H54 (cell line): ENCODE data around the gene TXNIP.

Experiments used
- DNase-seq: peaks from one replicate; pipeline ENCODE4 v3.0.0; 2011; ENCODE audit warnings: low spot score, mixed read lengths; ENCODE audit not compliant: insufficient read length
- FAIRE-seq: peaks from 3 replicates; lab custom pipeline; 2011; peaks lifted over from hg19 to GRCh38; lab: Jason Lieb, UNC
- POLR2A ChIP-seq: IDR thresholded peaks from 2 replicates; pipeline ENCODE4 v1.6.1; 2011; ENCODE audit warnings: low read depth, mild to moderate bottlenecking, low read length

TXNIP gene

DNA sequence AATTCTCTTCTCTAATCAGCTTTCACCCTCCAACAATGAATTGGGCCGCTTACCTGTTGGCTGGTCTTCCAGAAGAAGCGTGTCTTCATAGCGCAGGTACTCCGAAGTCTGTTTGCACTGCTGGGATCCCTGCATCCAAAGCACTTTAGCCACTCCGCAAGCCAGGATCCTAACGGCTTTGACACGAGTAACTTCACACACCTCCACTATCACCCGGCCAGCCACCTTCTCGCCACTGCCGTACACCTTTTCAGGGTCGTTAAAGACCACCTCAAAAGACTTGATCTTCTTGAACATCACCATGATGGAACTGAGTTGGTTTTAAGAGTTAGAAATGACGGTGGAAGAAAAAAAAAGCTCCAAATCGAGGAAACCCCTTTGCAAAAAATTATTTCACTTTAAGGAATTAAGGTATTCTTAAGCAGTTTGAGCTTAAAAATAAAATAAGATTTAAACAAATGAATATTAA is 381 bp downstream of the TXNIP start:
- DNase-seq (no peak), FAIRE-seq (no peak)
- TF ChIP-seq POLR2A = no peak

DNA sequence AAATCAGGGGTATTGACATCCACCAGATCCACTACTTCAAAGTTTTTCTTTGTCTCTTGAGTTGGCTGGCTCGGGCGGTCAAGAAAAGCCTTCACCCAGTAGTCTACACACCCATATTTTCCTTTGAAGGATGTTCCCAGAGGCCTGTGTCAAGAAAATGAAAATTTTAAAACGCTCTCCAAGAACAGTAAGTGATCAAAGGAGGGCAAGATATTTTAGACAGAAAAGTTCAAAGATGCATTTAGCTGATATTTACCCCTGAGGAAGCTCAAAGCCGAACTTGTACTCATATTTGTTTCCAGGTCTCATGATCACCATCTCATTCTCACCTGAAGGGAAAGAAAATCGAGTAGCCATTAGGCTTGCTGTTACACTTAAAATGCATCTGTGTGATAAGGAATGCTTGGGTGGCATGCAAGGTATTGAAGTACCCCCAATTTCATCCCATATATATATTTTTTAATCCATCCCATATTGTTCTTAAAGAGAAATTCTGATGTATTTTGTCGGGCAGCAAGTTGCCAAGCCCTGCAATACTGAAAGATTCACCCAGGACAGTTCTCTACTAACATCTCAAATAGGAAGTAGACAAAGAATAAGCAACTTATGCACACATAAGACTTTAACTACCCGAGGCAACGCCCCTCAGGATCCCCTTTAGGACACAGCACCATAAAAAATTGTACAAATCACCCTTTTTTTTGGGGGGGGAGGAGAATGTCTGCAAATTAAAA is 1.1 kb downstream of the TXNIP start:
- no peak for TF ChIP-seq POLR2A
- DNase-seq (no peak), FAIRE-seq (no peak)

DNA sequence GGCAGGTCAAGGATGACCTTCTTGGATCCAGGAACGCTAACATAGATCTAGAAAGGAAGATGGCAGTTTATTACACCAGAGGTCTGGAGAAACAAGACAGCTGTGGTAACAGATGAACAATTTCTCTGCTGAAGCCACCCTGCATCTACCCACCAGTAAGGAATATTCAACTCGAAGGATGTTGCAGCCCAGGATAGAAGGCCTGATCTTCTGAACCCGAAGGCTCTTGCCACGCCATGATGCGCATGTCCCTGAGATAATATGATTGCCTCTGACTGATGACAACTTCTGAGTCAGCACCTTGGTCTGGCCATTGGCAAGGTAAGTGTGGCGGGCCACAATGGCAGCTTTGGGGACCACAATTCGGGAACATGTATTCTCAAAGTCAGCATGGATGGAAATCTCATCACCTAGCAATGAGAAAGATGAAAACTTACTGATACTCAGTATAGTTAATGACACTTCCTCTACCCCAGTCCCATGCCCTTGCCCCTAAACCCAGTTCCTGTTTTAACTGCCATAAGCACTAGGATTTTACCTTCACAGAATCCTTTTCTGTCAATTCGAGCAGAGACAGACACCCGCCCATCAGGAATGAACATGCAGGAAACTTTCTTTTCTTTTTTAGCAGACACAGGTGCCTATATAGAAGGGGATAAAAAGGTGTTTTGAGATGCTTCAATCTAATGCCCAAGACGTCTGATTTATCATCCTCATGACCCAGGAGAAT is 1.8 kb downstream of the TXNIP start:
- FAIRE-seq (no peak), DNase-seq (no peak)
- no peak for TF ChIP-seq POLR2A

DNA sequence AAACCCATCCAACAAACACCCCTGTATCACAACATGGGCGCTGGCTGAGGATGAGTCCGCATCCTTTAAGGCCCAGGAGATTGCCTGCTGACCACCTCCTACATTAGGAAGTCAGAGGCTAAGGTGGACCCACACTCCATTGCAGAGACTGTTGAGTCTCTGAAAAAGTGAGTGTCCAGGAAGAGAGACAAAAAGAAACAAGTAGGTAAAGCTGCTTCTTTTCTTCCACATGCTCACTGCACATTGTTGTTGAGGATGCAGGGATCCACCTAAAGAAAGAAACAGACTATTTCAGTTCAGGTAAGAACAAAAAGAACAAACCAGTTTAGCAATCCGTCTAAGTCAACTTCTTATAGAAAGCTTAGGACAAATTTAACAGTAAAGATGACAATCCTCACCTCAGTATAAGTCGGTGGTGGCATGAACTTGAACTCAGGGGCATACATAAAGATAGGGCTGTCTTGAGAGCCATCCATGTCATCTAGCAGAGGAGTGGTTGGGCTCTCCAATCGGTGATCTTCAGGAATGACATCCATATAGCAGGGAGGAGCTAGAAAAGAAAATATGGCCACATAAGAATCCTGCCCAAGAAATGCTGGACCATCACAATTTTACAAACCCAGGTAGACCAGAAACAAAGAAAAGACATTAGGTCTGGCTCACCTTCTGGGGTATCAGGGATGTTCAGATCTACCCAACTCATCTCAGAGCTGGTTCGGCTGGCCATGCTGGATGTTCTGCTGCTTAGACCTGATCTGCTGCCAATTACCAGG is 2.6 kb downstream of the TXNIP start:
- FAIRE-seq (no peak), DNase-seq (no peak)
- no peak for TF ChIP-seq POLR2A

DNA sequence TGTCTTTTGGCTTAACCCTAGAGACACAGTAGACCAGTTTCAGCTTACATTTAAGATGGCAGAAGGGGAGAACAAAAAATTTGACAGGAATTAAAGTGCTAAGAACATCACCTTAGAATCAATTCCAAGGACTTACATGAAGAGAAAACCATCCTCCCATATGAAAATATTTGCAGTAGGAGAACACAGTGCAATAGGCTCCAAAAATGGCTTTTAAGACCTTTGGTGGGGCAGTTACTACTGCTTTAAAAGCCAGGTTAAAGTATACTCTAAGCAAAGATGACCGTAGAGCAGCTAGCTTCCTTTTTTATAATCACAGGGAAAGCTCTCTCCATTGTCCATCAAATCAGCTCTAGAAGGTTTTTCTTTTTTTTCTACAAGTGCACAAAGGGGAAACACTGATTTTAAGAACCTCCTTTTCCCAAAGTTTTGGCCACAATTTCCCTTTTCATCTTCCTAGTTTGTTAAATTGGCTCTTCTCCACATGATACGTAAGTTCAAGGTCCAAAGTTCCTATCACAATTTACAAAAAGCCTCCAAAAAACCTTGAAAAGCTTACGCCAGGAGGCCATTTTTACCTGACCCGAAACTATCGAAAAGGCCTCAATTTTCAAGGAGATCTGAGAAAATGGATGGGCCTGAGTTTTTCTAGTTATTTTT is 3.3 kb downstream of the TXNIP start:
- no peak for FAIRE-seq
- DNase-seq = no peak
- TF ChIP-seq POLR2A = no peak

DNA sequence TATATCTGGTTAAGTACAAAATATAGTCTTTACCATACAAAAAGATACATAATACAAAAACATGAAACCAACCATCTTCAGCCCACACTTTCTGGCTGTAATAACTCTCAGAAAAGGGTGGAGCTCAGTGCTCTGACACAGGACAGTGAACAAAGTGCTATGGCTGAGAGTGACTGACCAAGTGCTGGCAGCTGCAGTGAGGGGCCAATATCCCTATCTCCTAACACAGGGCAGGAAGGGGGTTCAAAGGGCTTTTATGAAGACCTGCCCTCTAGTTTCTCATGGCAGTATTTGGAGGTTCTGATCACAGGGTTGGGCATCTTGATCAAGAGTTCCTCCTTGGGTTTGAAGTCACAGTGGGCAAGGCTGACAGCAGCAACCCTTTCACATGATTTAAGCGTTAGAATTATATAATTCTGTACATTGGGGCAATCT is 3.9 kb downstream of the TXNIP start:
- DNase-seq = no peak
- no peak for FAIRE-seq
- no peak for TF ChIP-seq POLR2A

DNA sequence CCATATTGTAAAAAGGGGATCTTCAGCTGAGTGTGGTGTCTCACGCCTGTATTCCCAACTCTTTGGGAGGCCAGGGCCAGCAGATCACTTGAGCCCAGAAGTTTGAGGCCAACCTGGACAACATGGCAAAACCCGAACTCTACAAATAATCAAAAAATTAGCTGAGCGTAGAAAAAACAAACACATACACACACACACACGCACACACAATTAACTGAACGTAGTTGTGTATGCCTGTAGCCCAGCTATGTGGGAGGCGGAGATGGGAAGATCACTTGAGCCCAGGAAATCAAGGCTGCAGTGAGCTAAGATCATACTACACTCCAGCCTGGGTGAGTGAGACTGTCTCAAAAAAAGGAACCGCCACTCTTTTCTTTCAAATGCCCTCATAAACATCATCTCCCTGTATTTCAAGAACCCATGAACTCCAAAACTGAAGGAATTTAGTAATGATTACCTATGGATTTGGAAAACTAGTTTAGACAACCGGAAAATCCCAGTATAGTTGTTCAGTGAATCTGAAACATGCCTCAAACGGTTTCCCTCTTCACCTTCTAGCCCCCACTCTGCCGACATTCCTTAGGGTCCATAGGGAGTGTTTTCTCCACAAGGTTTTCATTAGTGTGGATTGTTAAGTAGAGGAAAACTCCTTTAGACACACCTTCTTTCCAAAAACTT is 4.5 kb downstream of the TXNIP start:
- no peak for TF ChIP-seq POLR2A
- FAIRE-seq = no peak
- DNase-seq = no peak

DNA sequence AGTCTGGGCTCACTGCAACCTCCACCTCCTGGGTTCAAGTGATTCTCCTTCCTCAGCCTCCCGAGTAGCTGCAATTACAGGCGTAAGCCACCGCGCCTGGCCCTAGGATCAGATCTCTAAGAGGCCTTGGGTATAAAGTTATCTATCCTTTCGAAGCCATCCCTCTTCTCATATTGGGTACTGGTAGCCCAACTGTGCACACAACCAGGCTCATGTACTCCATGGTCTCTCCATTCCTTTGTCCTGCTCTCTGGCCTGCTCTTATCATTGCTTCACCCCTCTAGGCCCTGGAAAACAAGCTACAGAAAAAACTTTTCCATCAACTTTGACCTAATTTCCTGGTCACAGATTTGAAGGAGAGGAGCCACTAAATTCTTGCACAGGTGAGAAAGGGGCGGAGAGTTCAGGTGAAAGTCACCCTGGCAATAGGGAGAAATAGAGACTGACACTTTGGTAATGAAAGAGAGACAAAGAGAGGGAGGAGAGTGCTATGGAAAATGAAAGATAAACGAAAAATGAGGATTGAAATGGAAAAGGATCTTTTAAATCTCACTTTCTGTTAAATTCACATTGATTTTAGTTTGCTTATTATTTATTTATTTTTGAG is 6.0 kb downstream of the TXNIP start:
- DNase-seq = no peak
- no peak for TF ChIP-seq POLR2A
- no peak for FAIRE-seq

DNA sequence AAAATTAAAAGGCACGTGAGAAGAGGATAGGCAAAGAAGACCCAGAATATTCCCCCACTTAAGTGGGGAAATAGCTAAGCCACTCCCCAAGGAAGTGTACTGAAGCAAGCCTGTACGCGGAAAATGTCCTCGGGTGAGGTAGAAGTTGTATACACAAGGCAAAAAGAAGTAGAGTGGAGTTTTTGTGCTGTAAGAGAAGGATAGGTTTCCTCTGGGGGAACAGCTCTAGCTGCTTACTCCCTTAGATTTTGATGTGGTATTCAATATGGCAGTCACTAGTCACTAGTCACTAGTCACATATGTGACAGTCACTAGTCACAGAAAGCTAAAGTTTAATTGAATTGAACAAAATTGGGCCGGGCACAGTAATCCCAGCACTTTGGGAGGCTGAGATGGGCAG is 7.6 kb downstream of the TXNIP start:
- no peak for TF ChIP-seq POLR2A
- DNase-seq = no peak
- no peak for FAIRE-seq

DNA sequence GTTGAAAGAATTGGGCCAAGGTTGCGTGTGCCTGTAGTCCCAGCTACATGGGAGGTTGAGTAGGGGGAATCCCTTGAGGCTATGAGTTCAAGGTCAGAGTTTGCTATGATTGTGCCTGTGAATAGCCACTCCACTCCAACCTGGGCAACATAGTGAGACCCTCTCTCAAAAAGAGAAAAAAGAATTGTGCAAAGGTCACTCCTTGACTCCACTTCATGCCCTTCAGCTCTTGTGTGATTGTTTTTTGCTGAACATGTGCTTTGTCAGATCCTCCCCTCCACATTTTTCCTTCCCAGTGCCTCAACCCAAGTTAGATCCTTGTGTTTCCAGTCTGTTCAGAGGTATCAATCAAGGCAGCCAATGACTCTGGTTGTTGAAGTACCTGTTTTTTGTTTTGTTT is 8.5 kb downstream of the TXNIP start:
- FAIRE-seq (no peak), DNase-seq (no peak)
- no peak for TF ChIP-seq POLR2A

DNA sequence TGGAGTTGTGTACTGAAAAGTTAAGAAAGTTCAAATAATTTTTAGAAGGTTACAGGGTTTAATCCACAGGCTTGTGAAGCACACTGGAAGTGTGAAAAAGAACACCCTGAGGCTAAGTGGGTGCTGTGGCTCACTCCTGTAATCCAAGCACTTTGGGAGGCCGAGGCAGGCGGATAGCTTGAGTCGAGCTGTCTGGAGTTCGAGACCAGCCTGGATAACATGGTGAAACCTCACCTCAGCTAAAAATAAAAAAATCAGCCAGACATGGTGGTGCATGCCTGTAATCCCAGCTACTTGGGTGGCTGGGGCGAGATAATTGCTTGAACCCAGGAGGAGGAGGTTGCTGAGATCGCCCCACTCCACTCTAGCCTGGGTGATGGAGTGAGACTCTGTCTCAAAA is 9.8 kb downstream of the TXNIP start:
- DNase-seq (no peak), FAIRE-seq (no peak)
- TF ChIP-seq POLR2A = no peak

DNA sequence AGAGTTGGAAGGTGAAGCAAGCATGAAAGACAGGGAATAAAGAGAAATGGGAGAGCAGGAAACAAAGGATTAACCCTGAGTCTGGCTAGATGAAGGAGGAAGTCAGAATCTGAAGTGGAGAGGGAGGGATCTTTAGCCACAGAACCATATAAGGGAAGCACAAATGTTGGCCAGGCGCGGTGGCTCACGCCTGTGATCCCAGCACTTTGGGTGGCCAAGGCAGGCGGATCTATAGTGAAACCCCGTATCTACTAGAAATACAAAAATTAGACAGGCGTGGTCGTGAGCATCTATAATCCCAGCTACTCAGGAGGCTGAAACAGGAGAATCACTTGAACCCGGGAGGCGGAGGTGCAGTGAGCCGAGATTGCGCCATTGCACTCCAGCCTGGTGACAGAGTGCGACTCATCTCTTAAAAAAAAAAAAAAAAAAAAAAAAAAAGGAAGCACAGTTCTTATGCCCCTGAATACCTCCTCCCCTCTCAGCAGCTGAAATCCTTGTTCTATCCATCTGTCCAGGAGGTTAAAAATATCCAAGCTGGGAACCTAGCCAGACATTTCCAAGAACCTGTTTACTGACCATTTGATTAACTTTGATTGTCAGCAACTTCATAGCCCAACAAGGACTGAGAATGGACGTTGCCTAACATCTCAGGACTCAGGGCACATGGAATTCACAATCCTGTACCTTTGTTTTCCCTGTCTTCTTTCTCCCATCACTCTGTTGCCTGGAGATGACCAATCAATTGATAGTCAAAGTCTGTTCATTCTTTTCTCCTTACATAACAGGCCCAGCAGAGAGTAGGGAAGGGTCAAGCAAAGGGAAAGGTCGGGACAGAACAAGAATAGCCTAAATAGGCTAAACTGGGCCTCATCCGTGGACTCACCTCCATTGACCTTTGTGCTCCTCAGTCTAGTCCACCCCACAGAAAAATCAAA is 10.6 kb downstream of the TXNIP start:
- DNase-seq = no peak
- no peak for FAIRE-seq
- TF ChIP-seq POLR2A = no peak

DNA sequence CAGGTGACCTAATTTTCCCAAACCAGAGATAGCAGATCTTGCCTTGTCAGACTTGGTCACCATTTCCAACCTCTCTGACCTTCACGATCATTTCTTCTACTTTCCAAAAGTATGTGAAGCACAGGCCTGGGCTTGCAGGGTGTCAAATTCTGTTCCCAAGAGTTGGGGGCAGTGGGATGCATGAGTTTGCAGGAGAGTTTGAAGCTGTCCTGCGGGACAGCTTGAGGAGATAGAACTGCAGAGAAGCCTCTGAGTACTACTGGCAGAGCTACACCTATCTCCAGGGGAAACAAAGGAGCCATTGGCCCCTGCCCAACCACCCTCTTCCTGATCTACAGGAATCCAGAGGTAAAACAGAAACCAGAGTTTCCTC is 11.3 kb downstream of the TXNIP start:
- no peak for TF ChIP-seq POLR2A
- no peak for DNase-seq
- no peak for FAIRE-seq
